ENCODE results near the gene GAS2L2.

DNA sequence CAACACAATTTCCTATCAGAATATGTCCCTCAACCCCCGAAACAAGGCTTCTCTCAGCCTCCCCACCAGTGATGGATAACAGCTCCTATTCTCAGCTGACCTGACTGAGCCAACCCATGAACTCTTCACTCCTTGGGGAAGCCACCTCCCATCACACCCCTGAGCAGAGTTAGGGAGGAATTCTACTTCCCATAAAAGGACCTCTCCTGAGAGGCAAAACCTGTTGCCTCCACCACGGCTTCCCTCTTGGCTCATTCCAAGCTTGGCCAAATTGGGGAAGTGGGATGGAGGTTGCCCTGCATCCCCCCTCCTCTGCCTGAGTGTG lies 27.3 kb downstream of the GAS2L2 start:
- TF ChIP-seq EZH2 (IDR thresholded peaks at IDR 0.05; ENCODE audit: low read depth, unreplicated experiment) (no peak), POLR2AphosphoS5 (IDR thresholded peaks at IDR 0.05; ENCODE audit: low read depth) (no peak), CREB1 (CRISPR knock-in tag; IDR thresholded peaks at IDR 0.05; ENCODE audit: low read depth) (no peak), STAT1 (IDR thresholded peaks at IDR 0.05; ENCODE audit: unreplicated experiment) (no peak), EZH2phosphoT487 (IDR thresholded peaks at IDR 0.05; ENCODE audit: unreplicated experiment) (no peak), ZNF114 (CRISPR knock-in tag; IDR thresholded peaks at IDR 0.05) (no peak), NANOG (IDR thresholded peaks at IDR 0.05; ENCODE audit: borderline replicate concordance) (no peak), ZNF331 (CRISPR knock-in tag; IDR thresholded peaks at IDR 0.05; ENCODE audit: low read depth) (no peak), JUNB (IDR thresholded peaks at IDR 0.05; ENCODE audit: unreplicated experiment) (no peak)
- TF ChIP-seq, protein P1, sequence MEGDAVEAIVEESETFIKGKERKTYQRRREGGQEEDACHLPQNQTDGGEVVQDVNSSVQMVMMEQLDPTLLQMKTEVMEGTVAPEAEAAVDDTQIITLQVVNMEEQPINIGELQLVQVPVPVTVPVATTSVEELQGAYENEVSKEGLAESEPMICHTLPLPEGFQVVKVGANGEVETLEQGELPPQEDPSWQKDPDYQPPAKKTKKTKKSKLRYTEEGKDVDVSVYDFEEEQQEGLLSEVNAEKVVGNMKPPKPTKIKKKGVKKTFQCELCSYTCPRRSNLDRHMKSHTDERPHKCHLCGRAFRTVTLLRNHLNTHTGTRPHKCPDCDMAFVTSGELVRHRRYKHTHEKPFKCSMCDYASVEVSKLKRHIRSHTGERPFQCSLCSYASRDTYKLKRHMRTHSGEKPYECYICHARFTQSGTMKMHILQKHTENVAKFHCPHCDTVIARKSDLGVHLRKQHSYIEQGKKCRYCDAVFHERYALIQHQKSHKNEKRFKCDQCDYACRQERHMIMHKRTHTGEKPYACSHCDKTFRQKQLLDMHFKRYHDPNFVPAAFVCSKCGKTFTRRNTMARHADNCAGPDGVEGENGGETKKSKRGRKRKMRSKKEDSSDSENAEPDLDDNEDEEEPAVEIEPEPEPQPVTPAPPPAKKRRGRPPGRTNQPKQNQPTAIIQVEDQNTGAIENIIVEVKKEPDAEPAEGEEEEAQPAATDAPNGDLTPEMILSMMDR (conservative IDR thresholded peaks at IDR 0.05; ENCODE audit: low read depth in 2 of 2) = no peak
- TF ChIP-seq, protein P2, sequence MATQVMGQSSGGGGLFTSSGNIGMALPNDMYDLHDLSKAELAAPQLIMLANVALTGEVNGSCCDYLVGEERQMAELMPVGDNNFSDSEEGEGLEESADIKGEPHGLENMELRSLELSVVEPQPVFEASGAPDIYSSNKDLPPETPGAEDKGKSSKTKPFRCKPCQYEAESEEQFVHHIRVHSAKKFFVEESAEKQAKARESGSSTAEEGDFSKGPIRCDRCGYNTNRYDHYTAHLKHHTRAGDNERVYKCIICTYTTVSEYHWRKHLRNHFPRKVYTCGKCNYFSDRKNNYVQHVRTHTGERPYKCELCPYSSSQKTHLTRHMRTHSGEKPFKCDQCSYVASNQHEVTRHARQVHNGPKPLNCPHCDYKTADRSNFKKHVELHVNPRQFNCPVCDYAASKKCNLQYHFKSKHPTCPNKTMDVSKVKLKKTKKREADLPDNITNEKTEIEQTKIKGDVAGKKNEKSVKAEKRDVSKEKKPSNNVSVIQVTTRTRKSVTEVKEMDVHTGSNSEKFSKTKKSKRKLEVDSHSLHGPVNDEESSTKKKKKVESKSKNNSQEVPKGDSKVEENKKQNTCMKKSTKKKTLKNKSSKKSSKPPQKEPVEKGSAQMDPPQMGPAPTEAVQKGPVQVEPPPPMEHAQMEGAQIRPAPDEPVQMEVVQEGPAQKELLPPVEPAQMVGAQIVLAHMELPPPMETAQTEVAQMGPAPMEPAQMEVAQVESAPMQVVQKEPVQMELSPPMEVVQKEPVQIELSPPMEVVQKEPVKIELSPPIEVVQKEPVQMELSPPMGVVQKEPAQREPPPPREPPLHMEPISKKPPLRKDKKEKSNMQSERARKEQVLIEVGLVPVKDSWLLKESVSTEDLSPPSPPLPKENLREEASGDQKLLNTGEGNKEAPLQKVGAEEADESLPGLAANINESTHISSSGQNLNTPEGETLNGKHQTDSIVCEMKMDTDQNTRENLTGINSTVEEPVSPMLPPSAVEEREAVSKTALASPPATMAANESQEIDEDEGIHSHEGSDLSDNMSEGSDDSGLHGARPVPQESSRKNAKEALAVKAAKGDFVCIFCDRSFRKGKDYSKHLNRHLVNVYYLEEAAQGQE (IDR thresholded peaks at IDR 0.05; ENCODE audit: unreplicated experiment) = no peak
- TF ChIP-seq, protein P3, sequence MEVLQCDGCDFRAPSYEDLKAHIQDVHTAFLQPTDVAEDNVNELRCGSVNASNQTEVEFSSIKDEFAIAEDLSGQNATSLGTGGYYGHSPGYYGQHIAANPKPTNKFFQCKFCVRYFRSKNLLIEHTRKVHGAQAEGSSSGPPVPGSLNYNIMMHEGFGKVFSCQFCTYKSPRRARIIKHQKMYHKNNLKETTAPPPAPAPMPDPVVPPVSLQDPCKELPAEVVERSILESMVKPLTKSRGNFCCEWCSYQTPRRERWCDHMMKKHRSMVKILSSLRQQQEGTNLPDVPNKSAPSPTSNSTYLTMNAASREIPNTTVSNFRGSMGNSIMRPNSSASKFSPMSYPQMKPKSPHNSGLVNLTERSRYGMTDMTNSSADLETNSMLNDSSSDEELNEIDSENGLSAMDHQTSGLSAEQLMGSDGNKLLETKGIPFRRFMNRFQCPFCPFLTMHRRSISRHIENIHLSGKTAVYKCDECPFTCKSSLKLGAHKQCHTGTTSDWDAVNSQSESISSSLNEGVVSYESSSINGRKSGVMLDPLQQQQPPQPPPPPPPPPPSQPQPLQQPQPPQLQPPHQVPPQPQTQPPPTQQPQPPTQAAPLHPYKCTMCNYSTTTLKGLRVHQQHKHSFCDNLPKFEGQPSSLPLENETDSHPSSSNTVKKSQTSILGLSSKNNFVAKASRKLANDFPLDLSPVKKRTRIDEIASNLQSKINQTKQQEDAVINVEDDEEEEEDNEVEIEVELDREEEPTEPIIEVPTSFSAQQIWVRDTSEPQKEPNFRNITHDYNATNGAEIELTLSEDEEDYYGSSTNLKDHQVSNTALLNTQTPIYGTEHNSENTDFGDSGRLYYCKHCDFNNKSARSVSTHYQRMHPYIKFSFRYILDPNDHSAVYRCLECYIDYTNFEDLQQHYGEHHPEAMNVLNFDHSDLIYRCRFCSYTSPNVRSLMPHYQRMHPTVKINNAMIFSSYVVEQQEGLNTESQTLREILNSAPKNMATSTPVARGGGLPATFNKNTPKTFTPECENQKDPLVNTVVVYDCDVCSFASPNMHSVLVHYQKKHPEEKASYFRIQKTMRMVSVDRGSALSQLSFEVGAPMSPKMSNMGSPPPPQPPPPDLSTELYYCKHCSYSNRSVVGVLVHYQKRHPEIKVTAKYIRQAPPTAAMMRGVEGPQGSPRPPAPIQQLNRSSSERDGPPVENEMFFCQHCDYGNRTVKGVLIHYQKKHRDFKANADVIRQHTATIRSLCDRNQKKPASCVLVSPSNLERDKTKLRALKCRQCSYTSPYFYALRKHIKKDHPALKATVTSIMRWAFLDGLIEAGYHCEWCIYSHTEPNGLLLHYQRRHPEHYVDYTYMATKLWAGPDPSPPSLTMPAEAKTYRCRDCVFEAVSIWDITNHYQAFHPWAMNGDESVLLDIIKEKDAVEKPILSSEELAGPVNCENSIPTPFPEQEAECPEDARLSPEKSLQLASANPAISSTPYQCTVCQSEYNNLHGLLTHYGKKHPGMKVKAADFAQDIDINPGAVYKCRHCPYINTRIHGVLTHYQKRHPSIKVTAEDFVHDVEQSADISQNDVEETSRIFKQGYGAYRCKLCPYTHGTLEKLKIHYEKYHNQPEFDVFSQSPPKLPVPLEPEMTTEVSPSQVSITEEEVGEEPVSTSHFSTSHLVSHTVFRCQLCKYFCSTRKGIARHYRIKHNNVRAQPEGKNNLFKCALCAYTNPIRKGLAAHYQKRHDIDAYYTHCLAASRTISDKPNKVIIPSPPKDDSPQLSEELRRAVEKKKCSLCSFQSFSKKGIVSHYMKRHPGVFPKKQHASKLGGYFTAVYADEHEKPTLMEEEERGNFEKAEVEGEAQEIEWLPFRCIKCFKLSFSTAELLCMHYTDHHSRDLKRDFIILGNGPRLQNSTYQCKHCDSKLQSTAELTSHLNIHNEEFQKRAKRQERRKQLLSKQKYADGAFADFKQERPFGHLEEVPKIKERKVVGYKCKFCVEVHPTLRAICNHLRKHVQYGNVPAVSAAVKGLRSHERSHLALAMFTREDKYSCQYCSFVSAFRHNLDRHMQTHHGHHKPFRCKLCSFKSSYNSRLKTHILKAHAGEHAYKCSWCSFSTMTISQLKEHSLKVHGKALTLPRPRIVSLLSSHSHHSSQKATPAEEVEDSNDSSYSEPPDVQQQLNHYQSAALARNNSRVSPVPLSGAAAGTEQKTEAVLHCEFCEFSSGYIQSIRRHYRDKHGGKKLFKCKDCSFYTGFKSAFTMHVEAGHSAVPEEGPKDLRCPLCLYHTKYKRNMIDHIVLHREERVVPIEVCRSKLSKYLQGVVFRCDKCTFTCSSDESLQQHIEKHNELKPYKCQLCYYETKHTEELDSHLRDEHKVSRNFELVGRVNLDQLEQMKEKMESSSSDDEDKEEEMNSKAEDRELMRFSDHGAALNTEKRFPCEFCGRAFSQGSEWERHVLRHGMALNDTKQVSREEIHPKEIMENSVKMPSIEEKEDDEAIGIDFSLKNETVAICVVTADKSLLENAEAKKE (CRISPR knock-in tag; IDR thresholded peaks at IDR 0.05) = no peak

Measured in GM23338 (cell line).